GM21528 (cell line): ENCODE data around the gene S100Z.
"Not testable (repeated sequence)": the region's sequence is repeated elsewhere in the genome, so short reads cannot be mapped to it uniquely, and the experiment has no call there.

ENCODE experiments used
- ATAC-seq: cut with Tn5 transposase; IDR thresholded peaks from one replicate; pipeline ENCODE4 v1.9.1; 2021; ENCODE audit warnings: mild to moderate bottlenecking, moderate library complexity; ENCODE audit not compliant: unreplicated experiment, low FRiP score

The S100Z gene

DNA sequence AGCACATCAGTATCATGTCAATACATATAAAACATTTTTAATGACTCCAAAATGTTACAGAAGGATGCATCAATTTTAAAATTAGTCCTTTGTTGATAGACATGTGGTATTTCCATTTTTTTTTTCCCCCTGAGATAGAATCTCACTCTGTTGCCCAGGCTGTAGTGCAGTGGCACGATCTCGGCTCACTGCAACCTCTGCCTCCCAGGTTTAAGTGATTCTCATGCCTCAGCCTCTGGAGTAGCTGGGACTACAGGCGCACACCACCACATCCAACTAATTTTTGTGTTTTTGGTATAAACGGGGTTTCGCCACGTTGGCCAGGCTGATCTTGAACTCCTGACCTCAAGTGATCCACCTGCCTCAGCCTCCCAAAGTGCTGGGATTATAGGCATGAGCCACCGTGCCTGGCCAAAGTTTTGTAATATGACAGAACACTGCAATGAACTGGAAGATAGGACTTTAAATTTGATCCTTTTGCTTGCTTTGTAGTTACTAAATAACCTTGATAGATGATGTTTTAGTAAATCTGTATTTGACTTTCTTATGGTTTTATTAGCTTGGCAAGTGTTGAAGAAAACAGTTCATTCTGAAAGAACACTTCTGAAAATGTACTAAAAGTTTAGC, 27.6 kb upstream of the S100Z start:
- ATAC-seq: not testable (repeated sequence)

DNA sequence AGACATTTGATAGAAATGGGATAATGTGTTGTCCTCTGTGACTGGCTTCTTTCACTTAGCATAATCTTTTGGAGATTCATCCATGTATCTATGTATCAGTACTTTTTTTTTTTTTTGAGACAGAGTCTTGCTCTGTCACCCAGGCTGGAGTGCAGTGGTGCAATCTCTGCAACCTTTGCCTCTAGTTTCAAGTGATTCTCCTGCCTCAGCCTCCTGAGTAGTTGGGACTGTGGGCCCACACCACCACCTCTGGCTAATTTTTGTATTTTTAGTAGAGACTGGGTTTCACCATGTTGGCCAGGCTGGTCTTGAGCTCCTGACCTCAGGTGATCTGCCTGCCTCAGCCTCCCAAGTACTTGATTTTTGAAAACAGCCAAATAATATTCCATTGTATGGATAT, 23.4 kb upstream of the S100Z start:
- ATAC-seq: not testable (repeated sequence)

DNA sequence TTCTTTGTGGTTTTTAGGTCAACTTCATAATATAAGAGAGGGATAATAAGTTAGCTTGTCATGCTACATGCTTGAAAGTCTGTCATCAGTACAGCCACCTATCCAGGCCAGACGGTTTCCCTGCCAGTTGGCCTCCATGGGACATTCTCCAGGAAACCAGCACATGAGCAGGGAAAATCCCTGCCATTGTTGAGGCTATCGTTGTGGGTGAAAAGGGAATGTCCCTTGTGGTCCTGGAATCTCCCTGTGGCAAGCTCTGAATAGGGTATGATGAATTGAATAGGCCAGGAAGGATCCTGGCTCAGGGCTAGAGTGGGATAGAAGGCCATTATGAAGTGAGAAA, 18.7 kb upstream of the S100Z start:
- no peak for ATAC-seq

DNA sequence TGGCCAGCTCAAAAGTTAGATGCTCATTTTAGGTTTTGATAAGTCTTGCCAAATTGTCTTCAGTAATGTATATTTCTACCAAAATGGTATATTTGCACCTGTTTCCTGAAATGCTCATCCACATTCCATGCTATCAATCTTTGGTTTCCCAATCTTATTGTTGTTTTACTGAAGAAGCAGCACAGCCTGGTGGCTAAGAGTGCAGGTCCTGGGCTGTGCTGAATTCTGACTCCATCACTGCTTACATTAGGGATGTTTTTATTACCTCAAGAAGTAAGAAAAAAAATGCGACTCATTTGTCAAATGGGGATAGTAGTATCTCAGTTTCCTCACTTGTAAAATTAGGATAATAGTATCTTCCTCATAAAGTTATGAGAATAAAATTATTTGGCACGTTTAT, 13.6 kb upstream of the S100Z start:
- ATAC-seq: no peak

DNA sequence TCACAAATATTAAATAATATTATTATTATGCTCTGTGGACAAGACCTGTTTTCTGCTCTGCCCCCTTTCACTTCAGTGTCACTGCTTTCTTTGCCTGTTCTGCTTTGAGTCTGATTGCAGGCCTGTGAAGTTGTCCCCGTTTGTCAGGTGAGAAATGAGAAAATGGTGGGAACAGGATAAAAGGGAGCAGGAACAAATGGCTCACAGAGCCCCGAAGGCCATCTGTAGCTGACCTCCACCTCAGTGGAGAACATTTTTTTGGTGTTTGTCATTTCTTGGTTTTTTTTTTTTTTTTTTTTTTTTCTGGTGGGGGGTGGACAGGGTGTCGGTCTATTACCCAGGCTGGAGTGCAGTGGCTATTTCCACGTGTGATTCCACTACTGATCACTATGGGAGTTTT, 13.2 kb upstream of the S100Z start:
- no peak for ATAC-seq

DNA sequence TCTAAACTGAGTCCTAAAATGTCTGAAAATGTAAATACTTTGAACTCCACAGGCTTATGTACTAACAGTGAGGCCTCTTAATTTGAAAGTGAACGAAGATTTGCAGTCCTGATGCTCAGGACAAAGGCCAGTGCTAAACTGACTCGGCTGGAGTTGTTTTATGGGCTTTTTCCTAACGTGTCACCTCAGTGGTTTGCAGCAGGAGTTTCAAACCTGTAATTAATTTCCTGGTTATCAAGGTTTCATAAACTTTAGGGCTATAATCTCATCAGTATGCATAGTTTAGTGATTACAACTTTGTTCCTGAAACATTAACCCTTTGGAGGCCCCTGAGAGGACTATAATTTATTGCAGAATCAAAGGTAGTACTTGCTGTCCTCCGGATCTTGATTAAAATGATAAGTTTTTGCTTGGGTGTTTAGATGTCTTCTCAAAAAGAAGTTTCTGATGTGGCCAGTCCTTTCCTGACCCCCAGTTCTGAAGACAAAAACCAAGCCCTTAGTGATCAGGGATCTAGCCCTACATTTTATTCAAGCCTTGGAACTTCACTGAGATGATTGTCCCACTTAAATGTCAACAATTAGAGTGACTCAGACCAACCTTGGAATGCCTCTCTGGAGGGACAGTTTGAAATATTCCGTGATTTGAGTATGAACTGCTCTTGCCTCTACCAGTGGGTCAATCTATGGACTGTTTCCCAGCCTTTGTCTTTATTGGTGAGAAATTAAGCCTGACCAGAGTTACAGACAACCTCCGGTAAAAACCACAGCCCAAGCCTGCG, 11.1 kb upstream of the S100Z start:
- no peak for ATAC-seq

DNA sequence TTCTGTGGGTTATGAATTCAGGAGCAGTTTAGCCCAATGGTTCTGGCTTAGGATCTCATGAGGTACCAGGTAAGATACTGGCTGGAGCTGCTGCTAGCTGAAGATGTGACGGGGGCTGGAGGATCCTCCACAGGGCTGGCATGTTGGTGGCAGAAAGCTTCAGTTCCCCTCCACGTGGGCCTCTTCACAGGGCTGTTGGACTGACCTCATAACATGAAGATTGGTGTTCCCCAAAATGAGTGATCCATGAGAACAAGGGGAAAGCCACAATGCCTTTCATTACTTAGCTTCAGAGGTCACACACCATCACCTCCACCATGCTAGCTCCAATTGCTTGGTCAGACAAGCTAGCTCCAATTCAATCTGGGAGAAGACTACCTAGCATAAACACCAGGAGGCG, 8.5 kb upstream of the S100Z start:
- ATAC-seq: no peak

DNA sequence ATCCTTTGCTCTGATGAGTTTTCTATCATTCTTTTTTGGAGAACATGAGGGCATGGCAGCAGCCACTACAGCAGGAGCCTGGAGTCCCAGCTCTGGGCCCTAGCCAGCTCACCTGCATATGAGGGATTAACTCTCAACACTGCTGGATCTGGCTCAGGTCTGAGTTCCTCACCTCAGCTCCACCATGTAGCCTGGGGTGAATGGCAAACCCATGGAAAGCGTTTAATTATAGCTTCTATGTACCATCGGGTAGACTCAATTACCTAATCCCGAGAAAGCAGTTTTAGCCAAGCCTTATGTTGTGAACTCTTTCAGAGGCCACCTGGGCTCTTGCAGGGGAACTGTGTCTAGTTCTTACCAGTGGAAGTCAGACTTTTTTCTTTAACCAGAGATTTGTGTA, 3.9 kb upstream of the S100Z start:
- ATAC-seq: no peak

DNA sequence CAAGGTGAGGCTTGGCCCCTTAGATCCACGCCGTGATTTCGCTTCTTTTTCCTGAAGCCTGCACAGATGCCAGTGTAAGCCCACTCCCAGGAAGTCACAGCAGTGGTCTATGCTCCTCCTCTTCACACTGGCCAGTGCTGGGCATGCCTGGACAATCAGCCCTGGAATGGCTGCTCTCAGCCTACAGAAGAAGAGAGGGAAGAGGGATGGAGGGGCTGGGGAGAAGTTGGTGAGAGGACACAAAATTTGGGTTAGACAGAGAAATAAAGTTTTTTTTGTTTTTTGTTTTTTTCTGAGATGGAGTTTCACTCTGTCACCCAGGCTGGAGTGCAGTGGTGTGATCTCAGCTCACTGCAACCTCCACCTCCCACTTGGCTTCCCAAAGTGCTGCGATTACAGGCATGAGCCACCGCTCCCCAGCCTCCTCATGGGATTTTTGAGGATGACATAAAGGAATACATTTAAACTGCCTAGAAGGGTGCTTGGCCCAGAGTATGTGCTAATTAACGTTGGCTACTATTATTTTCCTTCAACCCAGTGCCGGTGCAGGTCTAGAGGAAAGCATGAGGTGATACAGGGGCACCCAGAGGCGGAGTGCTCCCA, 830 bp downstream of the S100Z start:
- ATAC-seq: no peak

DNA sequence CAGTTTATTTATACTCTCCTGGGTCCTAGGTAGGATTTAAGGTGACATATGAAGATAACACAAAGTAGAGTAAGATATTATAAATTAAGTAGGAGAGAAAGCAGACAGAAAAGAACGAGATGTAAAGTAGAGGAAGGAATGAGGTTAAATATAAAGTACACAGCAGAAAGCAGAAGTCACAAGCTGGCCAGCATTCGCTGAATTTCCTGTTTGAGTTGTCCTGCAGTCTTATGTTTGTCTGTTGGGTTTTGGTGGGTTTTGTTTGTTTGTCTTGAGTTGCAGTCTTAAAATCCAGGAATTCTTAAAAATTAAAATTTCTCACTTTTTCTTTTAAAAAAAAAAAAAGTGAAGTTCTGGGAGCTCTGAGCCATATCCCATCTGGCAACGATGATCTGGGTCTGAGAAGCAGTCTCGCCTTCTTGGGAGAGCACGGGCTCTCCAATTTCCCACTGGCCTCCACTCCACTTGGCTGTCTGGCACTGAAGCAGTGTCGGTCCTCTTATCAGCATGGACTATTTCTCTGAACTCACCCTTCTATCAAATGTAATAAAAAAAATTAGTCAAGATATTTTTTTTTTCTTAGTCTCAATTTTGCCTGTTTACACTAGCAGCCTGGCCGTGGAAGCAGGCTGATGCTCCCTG, 2.0 kb downstream of the S100Z start:
- ATAC-seq: no peak

DNA sequence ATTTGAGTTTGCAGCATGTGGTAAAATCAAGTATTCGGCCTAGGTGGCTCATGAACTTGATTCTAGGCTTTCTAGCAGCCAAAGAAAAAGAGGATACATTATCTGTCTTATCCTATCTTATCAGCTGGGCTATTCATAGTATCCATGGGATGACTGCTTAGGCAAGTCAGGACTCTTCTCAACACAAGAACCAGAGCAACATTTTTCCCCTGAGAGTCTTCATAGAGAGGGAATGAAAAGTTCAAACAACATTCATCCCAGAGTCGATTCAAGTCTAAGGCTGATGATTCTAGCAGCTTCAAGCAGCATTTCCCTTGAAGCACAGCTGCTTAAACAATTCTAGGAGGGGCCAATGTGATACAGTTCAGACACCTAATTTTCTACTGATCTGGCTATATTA, 3.0 kb downstream of the S100Z start:
- no peak for ATAC-seq

DNA sequence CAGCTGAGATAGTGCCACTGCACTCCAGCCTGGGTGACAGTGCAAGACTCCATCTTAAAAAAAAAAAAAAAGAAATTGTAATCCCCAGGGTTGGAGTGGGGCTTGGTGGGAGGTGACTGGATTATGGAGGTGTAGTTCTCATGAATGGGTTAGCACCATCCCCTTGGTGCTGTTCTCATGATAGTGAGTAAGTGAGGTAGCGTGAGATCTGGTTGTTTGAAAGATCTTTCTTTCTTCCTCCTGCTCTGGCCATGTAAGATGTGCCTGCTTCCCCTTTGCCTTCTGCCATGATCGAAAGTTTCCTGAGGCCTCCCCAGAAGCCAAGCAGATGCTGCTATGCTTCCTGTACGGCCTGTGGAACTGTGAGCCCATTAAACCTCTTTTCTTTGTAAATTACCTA, 3.9 kb downstream of the S100Z start:
- not testable (repeated sequence) for ATAC-seq

DNA sequence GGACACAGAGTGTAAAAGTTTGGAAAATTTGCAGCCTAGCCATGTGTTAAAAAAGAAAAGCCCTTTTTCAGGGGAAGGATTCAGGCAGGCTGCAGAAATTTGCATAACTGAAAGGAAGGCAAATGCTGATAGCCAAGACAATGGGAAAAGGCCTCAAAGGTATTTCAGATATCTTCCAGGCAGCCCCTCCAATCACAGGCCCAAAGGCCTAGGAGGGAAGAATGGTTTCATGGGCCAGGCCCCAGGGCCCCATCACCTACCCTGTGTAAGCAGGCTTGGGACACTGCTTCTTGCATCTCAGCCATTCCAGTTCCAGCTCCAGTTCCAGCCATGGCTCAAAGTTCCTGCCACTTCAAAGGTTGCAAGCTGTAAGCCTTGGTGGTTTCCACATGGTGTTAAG, 4.8 kb downstream of the S100Z start:
- no peak for ATAC-seq

DNA sequence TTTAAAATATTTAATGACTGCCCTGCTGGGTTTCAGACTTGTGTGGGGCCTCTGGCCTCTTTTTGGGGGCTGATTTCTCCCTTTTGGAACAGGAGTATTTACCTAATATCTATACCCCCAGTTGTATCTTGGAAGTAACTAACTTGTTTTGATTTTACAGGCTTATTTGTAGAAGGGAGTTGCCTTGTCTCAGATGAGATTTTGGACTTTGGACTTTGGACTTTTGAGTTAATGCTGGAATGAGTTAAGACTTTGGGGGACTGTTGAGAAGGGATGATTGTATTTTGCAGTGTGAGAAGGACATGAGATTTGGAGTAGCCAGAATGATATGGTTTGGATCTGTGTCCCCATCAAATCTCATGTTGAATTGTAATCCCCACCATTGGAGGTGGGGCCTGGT, 5.7 kb downstream of the S100Z start:
- ATAC-seq: not testable (repeated sequence)

DNA sequence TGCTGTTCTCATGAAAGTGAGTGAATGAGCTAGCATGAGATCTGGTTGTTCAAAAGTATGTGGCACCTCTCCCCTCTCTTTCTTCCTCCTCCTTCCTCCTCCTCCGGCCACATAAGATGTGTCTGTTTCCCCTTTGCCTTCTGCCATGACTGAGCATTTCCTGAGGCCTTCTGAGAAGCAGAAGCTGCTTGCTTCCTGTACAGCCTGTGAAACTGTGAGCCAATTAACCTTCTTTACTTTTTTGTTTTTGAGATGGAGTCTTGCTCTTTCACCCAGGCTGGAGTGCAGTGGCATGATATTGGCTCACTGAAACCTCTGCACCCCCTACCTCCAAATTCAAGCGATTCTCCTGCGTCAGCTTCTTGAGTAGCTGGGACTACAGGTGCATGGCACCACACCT, 6.1 kb downstream of the S100Z start:
- no peak for ATAC-seq

DNA sequence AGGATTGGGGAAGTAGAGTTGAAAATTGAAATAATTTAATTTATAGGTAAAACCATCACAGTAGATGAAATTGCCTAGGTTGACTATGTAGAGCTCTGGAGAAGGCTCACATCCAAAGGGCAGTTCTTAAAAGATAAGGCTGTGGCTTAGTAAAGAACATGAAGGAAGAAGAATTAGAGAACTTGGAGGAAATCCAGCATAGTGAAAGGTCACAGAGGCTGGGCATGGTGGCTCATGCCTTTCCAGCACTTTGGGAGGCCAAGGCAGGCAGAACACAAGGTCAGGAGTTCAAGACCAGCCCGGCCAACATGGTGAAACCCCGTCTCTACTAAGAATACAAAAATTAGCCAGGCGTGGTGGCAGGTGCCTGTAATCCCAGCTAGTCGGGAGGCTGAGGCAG, 7.0 kb downstream of the S100Z start:
- not testable (repeated sequence) for ATAC-seq

DNA sequence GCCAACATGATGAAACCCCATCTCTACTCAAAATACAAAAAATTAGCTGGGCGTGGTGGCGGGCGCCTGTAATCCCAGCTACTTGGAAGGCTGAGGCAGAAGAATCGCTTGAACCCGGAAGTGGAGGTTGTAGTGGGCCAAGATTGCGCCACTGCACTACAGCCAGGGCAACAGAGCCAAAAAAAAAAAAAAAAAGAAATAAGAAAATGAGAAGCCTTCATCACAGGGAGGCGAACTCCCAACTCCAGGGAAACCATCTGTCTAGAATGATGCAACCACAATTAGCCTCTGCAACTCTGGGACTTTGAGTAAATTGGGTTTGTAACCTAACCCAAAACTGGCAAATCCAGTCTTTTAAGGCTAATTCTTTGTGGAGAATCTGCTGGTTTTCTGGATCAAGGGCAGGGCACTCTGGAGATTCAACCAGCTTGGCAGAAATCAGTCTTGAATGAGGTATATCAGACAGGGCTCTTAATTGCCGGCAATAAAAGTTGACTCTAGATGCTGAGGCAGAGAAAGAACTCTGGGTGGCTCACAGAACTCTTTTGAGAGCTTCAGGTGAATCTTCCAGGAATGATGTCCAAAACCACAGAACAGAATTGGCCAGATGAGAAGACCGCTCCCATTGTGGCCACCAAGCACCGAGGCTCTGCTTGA, 9.9 kb downstream of the S100Z start:
- ATAC-seq: no peak

DNA sequence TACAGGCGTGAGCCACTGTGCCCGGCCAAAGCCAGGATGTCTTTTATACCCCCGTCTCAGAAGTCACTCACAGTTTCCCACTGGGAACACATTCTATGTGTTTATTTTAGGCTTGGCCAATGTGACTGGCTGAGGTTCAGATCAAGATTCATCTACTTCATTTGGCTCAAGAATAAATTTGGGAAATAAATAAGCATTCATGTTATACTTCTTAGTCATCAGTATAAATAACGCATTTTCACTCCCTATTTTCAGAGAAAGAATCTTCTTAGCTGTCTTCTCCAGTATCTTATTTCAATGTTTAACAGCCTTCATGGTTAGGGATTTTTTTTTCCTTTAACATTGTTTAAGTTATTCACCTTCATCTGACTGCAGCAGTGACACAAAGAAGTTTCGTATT, 11.8 kb downstream of the S100Z start:
- no peak for ATAC-seq

DNA sequence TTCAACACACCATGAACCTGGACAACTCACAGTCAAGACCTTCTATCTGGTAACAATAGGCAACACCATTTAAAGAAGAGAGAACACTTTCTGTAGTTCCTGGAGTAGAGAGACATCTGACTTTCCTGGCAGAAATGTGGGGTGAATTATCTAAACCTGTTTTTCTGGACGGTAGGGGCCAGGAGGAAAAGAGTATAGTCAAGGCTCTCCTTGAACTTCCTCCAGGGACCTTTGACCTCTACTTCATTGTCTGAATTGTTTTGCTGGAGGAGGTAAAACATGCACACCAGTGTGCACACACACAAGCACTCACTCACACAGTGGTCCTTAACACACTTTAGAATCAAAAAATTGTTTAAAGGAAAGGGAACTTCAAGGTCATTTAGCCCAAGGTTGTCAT, 13.2 kb downstream of the S100Z start:
- ATAC-seq: no peak

DNA sequence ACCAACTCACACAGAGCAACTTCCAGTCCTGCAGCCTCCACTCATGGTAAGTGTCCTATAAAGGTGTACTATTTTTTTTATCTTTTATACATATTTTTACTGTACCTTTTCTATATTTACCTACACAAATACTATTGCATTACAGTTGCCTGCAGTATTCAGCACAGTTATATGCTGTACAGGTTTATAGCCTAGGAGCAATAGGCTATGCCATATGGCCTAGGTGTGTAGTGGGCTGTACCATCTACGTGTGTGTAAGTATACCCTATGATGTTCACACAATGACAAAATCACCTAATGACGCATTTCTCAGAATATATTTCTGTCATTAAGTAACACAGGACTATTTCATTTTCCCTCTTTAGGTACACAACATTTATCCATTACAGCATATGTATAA, 16.7 kb downstream of the S100Z start:
- ATAC-seq: no peak

DNA sequence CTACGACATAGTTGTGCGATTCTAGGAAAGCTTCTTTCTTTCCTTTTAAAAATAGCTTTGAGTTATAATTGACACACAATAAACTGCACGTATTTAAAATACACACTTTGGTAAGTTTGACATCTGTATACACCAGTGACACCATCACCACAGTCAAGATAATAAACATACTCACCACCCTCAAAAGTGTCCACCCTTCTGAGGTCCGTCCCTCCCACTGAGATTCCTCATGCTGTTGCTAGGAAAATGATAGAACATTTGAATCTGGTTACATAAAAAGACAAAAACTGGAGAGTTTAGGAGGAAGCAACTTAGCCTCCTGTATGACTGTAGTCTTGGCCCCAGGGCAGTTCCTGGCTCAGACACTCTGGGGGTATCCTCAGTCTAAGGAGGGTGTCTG, 17.2 kb downstream of the S100Z start:
- ATAC-seq: no peak
